GM19397 (cell line): Measurements from ENCODE around the gene FAM163B.

Source experiments
- ATAC-seq: cut with Tn5 transposase; IDR thresholded peaks from one replicate; pipeline ENCODE4 v1.9.1; 2021; ENCODE audit warnings: mild to moderate bottlenecking, moderate library complexity; ENCODE audit not compliant: unreplicated experiment

The FAM163B gene

GRCh38 chr9:133601746-133602145 is 7.4 kb downstream of the FAM163B start:
- ATAC-seq: no peak

GRCh38 chr9:133600739-133601138 is 8.4 kb downstream of the FAM163B start:
- ATAC-seq: no peak

GRCh38 chr9:133599470-133600173 is 9.6 kb downstream of the FAM163B start:
- no peak for ATAC-seq

- no peak for ATAC-seq
Measured at GRCh38 chr9:133598978-133599377, 10.2 kb downstream of the FAM163B start.

GRCh38 chr9:133597316-133597957 is 11.8 kb downstream of the FAM163B start:
- ATAC-seq: no peak

GRCh38 chr9:133595910-133596309 is 13.3 kb downstream of the FAM163B start:
- ATAC-seq: no peak

GRCh38 chr9:133594310-133594709 is 14.9 kb downstream of the FAM163B start:
- no peak for ATAC-seq

- ATAC-seq: no peak
Measured at GRCh38 chr9:133593587-133594253, 15.5 kb downstream of the FAM163B start.

- ATAC-seq: no peak
Measured at GRCh38 chr9:133592731-133593409, 16.3 kb downstream of the FAM163B start.

GRCh38 chr9:133591985-133592384 is 17.2 kb downstream of the FAM163B start:
- no peak for ATAC-seq

- ATAC-seq: no peak
Measured at GRCh38 chr9:133591116-133591910, 17.9 kb downstream of the FAM163B start.

GRCh38 chr9:133590231-133590855 is 18.8 kb downstream of the FAM163B start:
- no peak for ATAC-seq

- ATAC-seq: no peak
Measured at GRCh38 chr9:133589454-133590227, 19.5 kb downstream of the FAM163B start.

GRCh38 chr9:133587466-133587865 is 21.7 kb downstream of the FAM163B start:
- ATAC-seq: no peak

- ATAC-seq: no peak
Measured at GRCh38 chr9:133587051-133587450, 22.1 kb downstream of the FAM163B start.

- no peak for ATAC-seq
Measured at GRCh38 chr9:133585481-133586351, 23.5 kb downstream of the FAM163B start.

- ATAC-seq: no peak
Measured at GRCh38 chr9:133584559-133585476, 24.4 kb downstream of the FAM163B start.
